HUDEP-2 (cell line): ENCODE measurements around the gene ZNF280B.
A peak's percentile ranks its signal among the peaks of the same experiment; 100 is the strongest.
"Not testable (repeated sequence)": the region's sequence is repeated elsewhere in the genome, so short reads cannot be mapped to it uniquely, and the experiment has no call there.

ENCODE experiments used
- DNase-seq, 76 experiments: peaks; one replicate each; lab custom pipeline; 2025; ENCODE audit not compliant: unreplicated experiment in 76 of 76; lab: John Stamatoyannopoulos, UW

ZNF280B gene

GRCh38 chr22:22535662-22536061 lies 27.1 kb upstream of the ZNF280B start:
- DNase-seq = no peak

DNA sequence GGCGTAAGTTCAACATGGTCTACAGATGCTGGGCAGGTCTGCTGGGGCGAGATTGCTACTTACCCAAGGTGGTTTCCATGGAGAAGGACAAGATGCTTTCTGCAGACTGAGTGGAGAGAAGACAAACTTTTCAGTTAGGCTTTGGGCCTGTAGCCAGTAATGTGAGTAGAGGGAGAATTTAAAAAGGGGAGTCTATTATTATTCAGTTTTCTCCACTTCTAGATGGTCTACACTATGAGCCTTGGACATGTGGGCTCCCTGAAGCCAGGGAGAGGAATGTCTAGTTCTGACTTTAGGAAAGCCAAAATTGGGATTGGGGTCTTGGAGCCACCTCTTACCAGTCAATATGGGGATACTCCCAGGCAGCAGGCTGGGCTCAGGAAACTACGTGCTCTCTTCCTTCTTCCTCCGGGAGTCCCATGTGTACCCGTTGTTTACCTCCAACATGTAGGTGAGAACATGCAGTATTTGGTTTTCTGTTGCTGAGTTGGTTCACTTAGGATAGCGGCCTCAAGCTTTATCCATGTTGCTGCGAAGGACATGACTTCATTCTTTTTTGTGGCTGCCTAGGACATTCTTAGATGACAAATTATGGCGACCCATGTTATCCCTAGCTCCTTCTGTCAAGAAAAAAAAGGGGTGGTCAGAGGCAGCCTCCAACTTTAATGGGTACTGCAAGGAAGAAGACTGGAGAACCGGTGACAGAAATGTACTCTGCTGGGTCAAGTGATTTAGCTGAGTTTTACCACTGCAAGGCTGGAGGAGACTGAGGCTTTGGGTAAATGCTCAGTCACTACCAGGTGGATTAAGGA lies 26.3 kb upstream of the ZNF280B start:
- DNase-seq = no peak

- no peak for DNase-seq
Observed at GRCh38 chr22:22533863-22534262, 25.3 kb upstream of the ZNF280B start.

GRCh38 chr22:22533417-22533816 lies 24.9 kb upstream of the ZNF280B start:
- DNase-seq = no peak

GRCh38 chr22:22532547-22533071 lies 24.1 kb upstream of the ZNF280B start:
- DNase-seq = not testable (repeated sequence)

- DNase-seq = no peak
Observed at GRCh38 chr22:22531770-22532546, 23.4 kb upstream of the ZNF280B start.

DNA sequence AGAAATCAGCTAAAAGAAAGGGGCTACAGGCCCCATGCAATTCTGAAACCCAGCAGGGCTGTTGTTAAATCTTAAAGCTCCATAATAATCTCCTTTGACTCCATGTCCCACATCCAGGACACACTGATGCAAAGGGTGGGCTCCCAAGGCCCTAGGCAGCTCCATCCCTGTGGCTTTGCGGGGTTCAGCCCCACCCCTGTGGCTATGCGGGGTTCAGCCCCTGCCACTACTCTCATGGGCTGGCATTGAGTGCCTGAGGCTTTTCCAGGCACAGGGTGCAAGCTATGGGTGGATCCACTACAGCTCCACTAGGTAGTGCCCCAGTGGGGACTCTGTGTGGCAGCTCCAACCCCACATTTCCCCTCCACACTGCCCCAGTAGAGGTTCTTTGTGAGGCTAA lies 20.2 kb upstream of the ZNF280B start:
- DNase-seq = no peak

DNA sequence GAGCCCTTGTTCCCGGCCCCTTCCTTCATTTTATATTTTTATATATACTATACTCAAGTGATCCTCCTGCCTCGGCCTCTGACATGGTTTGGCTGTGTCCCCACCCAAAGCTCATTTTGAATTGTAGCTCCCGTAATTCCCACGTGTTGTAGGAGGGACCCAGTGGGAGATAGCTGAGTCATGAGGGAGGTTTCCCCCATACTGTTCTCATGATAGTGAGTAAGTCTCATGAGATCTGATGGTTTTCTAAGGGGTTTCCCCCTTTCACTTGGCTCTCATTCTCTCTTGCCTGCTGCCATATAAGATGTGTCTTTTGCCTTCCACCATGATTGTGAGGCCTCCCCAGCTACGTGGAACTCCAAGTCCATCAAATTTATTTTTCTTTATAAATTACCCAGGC lies 18.8 kb upstream of the ZNF280B start:
- no peak for DNase-seq

DNA sequence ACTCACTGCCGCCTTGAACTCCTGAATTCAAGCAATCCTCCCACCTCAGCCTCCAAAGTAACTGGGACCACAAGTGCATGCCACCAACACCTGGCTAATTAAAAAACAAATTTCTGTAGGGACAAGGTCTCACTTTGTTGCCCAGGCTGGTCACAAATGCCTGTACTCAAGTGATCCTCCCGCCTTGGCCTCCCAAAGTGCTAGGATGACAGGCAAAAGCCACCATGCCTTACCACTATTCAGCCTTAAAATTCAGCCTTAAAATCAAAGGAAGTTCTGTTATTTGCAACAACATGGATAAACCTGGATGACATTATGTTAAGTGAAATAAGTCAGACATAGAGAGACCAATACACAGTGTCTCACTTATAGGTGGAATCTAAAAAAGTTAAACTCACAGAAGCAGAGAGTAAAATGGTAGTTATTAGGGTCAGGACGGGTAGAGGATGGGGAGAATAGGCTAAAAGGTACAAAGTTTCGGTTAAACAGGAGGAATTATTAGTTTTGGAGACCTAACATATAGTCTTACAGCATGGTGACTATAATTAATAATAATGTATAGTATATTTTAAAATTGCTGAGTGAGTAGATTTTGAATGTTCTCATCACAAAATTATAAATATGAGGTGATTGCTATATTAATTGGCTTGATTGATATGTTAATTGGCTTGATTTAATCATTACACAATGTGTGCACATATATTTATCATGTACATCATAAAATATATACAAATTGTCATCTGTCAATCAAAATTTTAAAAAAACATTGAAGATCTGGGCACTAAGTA lies 17.8 kb upstream of the ZNF280B start:
- DNase-seq = no peak

DNA sequence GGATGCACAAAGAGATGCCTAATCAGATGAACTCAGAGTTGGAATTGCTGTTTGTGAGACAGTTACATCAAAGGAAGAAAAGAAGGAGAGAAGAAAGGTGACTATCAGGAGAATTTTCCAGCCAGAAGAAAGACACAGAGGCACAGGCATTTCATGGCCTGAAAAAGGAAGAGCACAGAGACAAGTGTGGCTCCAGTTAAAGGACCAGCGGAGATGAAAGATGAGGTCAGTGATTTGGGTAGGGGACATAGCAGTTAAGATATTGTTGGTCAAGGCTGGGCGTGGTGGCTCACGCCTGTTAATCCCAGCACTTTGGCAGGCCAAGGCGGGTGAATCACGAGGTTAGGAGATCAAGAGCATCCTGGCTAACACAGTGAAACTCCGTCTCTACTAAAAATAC lies 15.0 kb upstream of the ZNF280B start:
- DNase-seq = no peak

- DNase-seq = no peak
Observed at GRCh38 chr22:22521631-22522030, 13.1 kb upstream of the ZNF280B start.

DNA sequence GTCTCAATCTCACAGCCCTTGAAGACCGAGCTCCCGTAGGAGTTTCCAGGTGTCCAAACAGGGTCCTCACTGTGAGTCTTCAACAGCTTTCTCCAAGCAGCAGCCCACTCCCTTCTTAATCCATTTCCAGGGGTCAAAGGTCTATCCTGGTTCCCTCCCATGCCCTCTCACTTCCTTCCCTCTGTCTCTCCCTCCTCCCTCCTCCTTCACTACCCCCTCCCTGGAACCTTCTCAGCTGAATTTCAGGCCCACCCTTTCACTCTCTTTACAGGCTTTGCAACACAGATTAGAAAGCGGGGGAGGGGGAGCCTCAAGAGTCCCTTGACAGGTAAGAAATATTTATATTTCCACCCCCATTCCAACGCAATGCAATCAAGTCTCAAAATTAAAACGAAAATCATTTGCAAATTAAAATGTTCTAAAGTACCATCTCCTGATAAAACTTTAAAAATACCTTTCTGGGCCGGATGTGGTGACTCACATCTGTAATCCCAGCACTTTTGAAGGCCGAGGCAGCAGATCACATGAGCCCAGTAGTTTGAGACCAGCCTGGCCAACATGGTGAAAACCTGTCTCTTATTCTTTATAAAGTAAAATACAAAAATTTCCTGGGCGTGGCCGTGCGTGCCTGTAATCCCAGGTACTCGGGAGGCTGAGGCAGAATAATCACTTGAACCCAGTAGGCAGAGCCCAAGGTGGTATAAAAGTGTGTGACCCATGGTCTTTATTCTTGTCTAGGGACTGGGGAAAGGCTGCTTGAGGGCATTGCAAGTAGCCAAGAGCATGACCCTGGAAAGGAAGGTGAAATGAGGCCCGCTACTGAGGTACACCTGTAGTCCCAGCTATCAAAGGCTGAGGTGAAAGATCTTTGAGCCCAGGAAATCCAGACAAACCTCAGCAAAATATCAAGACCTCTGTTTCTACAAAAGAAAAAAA lies 12.4 kb upstream of the ZNF280B start:
- no peak for DNase-seq

GRCh38 chr22:22520020-22520656 lies 11.6 kb upstream of the ZNF280B start, which contains the start of gene ZNF280A:
Gene ZNF280A (minus strand): TSS chr22:22520270. CDS start chr22:22515630, 4,640 bp downstream.
- DNase-seq = no peak

DNA sequence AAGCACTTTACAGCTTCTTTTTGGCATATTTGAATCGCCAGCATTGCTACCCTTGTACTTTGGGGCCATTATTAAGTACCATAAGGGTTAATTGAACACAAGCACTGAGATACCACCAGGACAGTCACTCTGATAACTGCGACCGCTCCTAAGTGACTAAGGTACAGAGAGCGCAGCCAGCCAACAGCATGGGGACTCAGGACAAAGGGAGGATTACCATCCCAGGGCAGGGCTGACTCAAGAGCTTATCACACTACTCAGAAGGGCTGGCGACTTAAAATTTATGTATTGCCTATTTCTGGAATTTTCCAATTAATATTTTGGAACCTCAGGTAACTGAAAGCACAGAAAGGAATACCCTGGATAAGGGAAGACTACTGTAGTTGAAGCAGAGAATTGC lies 11.0 kb upstream of the ZNF280B start:
- DNase-seq = peak in 36 of 76 experiments; percentile 1 to 52 (median 9)

- DNase-seq = no peak
Observed at GRCh38 chr22:22516992-22517391, 8.4 kb upstream of the ZNF280B start.

DNA sequence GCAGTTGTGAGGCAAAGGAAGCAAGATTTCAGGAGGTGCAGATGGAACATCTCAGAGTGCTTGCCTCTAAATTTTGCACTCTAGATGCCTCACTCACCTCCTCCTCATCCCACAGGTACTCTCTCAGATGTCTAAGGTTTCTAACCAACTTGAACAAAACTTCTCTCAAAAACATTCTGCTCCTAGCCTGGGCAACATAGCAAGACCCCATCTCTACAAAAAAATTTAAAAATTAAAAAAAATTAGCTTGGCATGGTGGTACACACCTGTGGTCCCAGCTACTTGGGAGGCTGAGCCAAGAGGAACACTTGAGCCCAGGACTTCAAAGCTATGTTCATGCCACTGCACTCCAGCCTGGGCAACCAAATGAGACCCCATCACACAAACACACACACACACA lies 7.3 kb upstream of the ZNF280B start:
- no peak for DNase-seq

GRCh38 chr22:22514431-22514830 lies 5.9 kb upstream of the ZNF280B start:
- DNase-seq = not testable (repeated sequence)

DNA sequence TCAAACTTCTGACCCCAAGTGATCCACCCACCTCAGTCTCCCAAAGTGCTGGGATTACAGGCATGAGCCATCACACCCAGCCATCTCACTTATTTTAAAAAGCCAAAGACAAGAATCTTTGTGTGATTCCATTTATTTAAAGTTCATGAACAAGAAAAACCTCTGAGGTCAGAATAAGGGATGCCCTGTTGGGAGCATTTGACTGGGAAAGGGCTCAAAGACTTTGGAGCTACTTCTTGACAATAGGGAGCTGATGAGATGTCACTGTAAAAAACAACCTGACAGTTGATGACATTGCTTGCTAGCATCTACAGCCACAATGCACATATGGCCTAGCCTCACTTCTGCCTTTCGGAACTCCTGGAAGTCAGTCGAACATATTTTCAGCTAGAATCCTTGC lies 5.1 kb upstream of the ZNF280B start:
- no peak for DNase-seq

DNA sequence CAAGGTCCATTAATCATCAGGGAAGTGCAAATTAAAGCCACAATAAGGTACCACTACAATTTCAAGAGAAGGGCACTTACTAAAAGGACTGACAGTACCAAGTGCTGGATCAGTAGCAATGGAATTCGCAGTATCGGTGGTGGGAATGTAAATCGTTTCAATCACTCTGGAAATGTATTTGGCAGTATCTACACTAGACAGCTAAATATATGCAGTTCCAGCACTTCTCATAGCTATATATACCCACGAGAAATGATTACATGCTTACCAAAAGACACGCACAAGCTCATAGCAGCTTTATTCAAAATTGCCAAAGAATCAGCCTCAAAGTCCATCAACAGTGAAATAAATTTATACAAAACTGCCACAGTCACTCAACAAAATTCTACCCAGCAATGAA lies 4.4 kb upstream of the ZNF280B start:
- DNase-seq = no peak
